Gastroesophageal sphincter (tissue), 4 donors: Measurements from ENCODE around the gene TEX47. TPM values are rescaled to one million over a fixed set of nuclear protein-coding genes. Genes with fewer than 3 reads are reported as not detected.

Experiments used
- ATAC-seq: fragments of 150-250 bp; one replicate; pipeline ENCODE4 v1.9.1; 2016; ENCODE audit warnings: mild to moderate bottlenecking, moderate library complexity
- H3K27ac ChIP-seq, 4 donors: fragments of 200-600 bp; sonication (generic) in 3 of 4; 1 replicate in 3 of 4; 2 replicates in 1 of 4; pipeline ENCODE4 v1.5.1; 2016 to 2019
- H3K27me3 ChIP-seq: fragments of 200-600 bp; sonication (generic); one replicate; pipeline ENCODE4 v1.5.1; 2019
- H3K36me3 ChIP-seq, 2 donors: fragments of 200-600 bp; sonication (generic); one replicate each; pipeline ENCODE4 v1.5.1; 2019; ENCODE audit warnings: control low read depth in 1 of 2
- H3K4me1 ChIP-seq, 3 donors: fragments of 200-600 bp; sonication (generic); 1 replicate in 2 of 3; 2 replicates in 1 of 3; pipeline ENCODE4 v1.5.1; 2016 to 2019; ENCODE audit warnings: control low read depth in 2 of 3
- H3K4me3 ChIP-seq, 2 donors: fragments of 200-600 bp; sonication (generic); one replicate each; pipeline ENCODE4 v1.5.1; 2019; ENCODE audit warnings: mild to moderate bottlenecking in 1 of 2, moderate library complexity in 1 of 2
- H3K9me3 ChIP-seq, 3 donors: fragments of 200-600 bp; sonication (generic); one replicate each; pipeline ENCODE4 v1.5.1; 2017 to 2019; ENCODE audit warnings: control low read depth in 2 of 3
- EP300 ChIP-seq: sonication (generic); formaldehyde crosslinking; IDR thresholded peaks from one replicate; pipeline ENCODE4 v1.6.1; 2017; ENCODE audit warnings: antibody characterized with exemption, mild to moderate bottlenecking
- POLR2A ChIP-seq, 2 donors: fragments of 450-650 bp; IDR thresholded peaks; one replicate each; pipeline ENCODE4 v1.6.1; 2017; ENCODE audit warnings: antibody characterized with exemption in 2 of 2, mild to moderate bottlenecking in 2 of 2, moderate library complexity in 1 of 2
- POLR2AphosphoS5 ChIP-seq: sonication (generic); formaldehyde crosslinking; IDR thresholded peaks from one replicate; pipeline ENCODE4 v1.6.1; 2017; ENCODE audit warnings: antibody characterized with exemption
- WGBS, 2 donors: methylation state at CpG; one replicate each; pipeline ENCODE4 v1.1.5; 2018; ENCODE audit warnings: low coverage in 1 of 2; 5-methylcytosine and 5-hydroxymethylcytosine counted together
- total RNA-seq, 4 donors: library from RNA; depleted of rRNA; stranded (reverse); fragments of >200 nt; gene quantifications; one replicate each; pipeline ENCODE4 v1.1.0, GENCODE V29; 2016
- TF ChIP-seq, protein P1 (sequence below), 4 experiments: fragments of 200-600 bp in 2 of 4; fragments of 450-650 bp in 2 of 4; sonication (generic) in 1 of 4; IDR thresholded peaks; one replicate each; pipeline ENCODE4 v1.5.1; 2017 to 2019; ENCODE audit warnings: antibody characterized with exemption in 4 of 4, mild to moderate bottlenecking in 2 of 4, moderate library complexity in 2 of 4

The TEX47 gene
- total RNA-seq, 4 donors from 2014 or later, result not detected

DNA sequence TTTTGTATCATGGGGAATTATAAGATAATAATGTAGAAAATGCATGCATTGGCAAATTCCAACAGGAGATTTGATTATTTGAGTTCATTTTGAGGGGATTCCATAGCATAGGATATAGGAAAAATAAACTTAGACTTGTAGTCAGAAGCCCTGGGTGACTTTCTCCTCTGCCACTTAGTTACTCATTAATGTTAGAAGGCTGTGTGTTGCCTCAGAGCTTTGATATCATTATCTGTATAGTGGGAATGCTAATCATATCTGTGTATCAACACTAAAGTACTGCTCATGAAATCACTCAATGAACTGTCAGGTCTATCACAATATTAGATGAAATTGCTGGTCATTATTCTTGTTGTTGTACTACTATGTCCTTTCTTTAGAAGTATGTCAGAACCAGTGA is 23.0 kb upstream of the TEX47 start:
- TF ChIP-seq POLR2AphosphoS5, result no peak
- TF ChIP-seq, protein P1, sequence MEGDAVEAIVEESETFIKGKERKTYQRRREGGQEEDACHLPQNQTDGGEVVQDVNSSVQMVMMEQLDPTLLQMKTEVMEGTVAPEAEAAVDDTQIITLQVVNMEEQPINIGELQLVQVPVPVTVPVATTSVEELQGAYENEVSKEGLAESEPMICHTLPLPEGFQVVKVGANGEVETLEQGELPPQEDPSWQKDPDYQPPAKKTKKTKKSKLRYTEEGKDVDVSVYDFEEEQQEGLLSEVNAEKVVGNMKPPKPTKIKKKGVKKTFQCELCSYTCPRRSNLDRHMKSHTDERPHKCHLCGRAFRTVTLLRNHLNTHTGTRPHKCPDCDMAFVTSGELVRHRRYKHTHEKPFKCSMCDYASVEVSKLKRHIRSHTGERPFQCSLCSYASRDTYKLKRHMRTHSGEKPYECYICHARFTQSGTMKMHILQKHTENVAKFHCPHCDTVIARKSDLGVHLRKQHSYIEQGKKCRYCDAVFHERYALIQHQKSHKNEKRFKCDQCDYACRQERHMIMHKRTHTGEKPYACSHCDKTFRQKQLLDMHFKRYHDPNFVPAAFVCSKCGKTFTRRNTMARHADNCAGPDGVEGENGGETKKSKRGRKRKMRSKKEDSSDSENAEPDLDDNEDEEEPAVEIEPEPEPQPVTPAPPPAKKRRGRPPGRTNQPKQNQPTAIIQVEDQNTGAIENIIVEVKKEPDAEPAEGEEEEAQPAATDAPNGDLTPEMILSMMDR (IDR thresholded peaks at IDR 0.05), result no peak
- no peak for TF ChIP-seq EP300
- no peak for TF ChIP-seq POLR2A (IDR thresholded peaks at IDR 0.05)
- no peaks in the 10 kb centered on the region for H3K36me3 ChIP-seq
- H3K27me3 ChIP-seq, result no peaks in the 10 kb centered on the region
- ATAC-seq, result no peak
- no peak overlapping the region for H3K27ac ChIP-seq
- H3K4me1 ChIP-seq, result no peaks in the 10 kb centered on the region
- no peak overlapping the region for H3K4me3 ChIP-seq
- H3K9me3 ChIP-seq, result no peaks in the 10 kb centered on the region

DNA sequence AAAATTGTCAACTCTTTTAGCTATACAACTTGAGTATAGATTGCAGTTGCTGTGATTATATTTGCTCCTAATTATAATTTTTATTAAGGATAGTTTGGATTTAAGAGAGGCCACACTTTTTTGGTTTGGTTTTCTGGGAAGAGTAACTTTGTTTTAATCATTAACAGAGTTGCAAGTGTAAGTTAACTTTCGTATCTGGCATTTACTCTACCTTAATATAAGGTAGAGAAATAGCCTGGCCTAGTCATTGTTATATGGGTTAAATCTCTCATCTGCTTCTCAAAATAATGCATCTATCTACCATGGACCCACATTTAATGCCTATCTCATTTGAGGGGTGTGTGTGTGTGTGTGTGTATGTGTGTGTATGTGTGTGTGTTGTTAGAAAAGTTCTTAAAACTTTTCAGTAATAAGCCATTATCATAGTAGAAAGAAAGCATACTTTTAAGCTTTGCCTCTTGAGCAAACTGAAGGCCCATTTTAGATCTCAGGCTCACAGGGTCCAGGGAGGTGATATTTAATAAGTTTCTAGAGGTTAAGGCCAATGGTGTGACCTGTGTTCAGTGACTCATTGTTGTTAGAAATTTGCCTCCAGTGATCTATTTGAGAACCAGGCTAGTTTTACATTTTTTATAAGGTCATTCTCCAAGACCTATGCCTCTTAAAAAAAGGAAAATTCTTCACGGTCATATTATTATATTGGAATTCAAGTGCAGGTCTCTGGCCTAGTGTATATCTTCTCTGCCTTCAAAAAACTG is 10.9 kb upstream of the TEX47 start:
- no peak overlapping the region for H3K4me3 ChIP-seq
- no peaks in the 10 kb centered on the region for H3K27me3 ChIP-seq
- no peaks in the 10 kb centered on the region for H3K4me1 ChIP-seq
- peaks cover 0 to under 1% (median 0%) of the 10 kb centered on the region in 3 donors for H3K9me3 ChIP-seq
- no peak overlapping the region for H3K27ac ChIP-seq
- 89 to 92% methylated on average over 2 of the region's 2 CpGs for WGBS, 2 donors
- ATAC-seq, result no peak
- no peaks in the 10 kb centered on the region for H3K36me3 ChIP-seq
- TF ChIP-seq POLR2A (IDR thresholded peaks at IDR 0.05), result no peak
- TF ChIP-seq, protein P1 (IDR thresholded peaks at IDR 0.05), result no peak
- no peak for TF ChIP-seq EP300
- TF ChIP-seq POLR2AphosphoS5, result no peak

DNA sequence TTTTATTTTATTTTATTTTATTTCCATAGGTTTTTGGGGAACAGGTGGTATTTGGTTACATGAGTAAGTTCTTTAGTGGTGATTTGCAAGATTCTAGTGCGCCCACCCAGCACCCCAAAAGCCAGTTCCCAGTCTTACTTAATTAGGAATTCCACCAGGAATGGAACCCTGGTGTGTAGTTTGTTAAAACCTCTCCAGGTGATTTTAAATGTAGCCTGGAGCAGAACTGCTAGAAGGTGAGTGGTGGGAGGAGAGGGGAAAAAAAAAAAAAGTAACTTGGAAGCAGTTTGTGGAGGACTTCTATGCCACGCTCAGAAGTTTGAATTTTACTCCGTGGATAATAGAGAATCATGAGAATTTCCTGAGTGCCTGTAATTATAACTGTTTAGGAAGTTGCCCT is 5.5 kb upstream of the TEX47 start:
- WGBS, 2 donors, result 56 to 71% methylated on average over 3 of the region's 3 CpGs

DNA sequence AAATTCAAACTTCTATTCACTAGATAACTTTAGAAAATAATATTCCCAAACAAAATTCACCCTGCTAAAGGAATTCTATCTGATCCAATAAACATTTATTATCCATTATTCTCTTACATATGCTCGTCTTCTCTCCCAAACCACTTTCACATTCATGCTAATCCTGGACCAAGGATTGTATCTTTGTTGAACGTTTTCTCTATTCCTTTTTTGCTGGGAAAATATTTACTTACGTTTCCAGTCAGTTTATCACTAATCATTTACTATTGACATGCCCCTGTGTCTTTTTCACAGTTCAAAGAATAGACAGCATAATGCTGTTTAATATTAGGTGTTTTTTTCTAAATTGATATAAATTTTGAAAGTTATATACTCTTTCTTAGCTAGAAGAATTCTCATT is 3.2 kb downstream of the TEX47 start:
- TF ChIP-seq POLR2AphosphoS5 (no peak), EP300 (no peak), POLR2A (IDR thresholded peaks at IDR 0.05) (no peak)
- TF ChIP-seq, protein P1 (IDR thresholded peaks at IDR 0.05), result no peak
- Histone ChIP-seq H3K27me3 (no peaks in the 10 kb centered on the region), H3K9me3 (no peaks in the 10 kb centered on the region), H3K27ac (no peak overlapping the region), H3K4me1 (no peaks in the 10 kb centered on the region), H3K36me3 (no peaks in the 10 kb centered on the region), H3K4me3 (no peak overlapping the region)
- no peak for ATAC-seq
- WGBS, 2 donors, result 51 to 69% methylated on average over 3 of the region's 3 CpGs

More for the DNA sequence above, 5.5 kb upstream of the TEX47 start:
- Histone ChIP-seq H3K27ac (no peak overlapping the region), H3K4me1 (no peaks in the 10 kb centered on the region), H3K27me3 (no peaks in the 10 kb centered on the region), H3K9me3 (no peaks in the 10 kb centered on the region), H3K4me3 (no peak overlapping the region), H3K36me3 (no peaks in the 10 kb centered on the region)
- TF ChIP-seq, protein P1 (IDR thresholded peaks at IDR 0.05), result no peak
- TF ChIP-seq POLR2AphosphoS5 (no peak), POLR2A (IDR thresholded peaks at IDR 0.05) (no peak), EP300 (no peak)
- ATAC-seq, result no peak

DNA sequence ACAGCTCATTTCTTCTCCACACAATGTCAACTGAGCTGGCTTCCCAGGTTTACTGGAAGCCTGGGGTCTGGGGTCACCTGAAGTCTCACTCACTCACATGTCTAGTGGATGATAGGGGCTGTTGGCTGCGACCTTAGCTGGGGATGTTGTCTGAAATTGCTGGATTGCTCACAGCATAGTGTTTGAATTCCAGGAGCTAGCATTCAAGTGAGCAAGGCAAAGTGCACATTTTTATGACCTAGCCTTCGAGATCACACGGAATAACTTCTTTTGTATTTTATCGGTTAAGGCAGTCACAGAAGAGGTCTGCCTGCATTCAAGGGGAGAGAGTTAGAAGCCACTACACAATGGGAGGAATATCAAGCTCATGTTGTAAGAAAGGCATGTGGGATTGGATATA is 3.6 kb downstream of the TEX47 start:
- no peak for ATAC-seq
- Histone ChIP-seq H3K27me3 (no peaks in the 10 kb centered on the region), H3K9me3 (no peaks in the 10 kb centered on the region), H3K4me1 (no peaks in the 10 kb centered on the region), H3K27ac (no peak overlapping the region), H3K36me3 (no peaks in the 10 kb centered on the region), H3K4me3 (no peak overlapping the region)
- WGBS, 2 donors, result 76 to 88% methylated on average over 3 to 4 of the region's 4 CpGs
- TF ChIP-seq POLR2AphosphoS5, result no peak
- TF ChIP-seq, protein P1 (IDR thresholded peaks at IDR 0.05), result no peak
- no peak for TF ChIP-seq POLR2A (IDR thresholded peaks at IDR 0.05)
- TF ChIP-seq EP300, result no peak
